ENCODE measurements around the gene DCAKD.

Gene DCAKD

GRCh38 chr17:45040459-45040858, 11.0 kb downstream of the DCAKD start:
- H3K27ac ChIP-seq = no peak overlapping the region
- peaks cover 56% of the 10 kb centered on the region for H3K79me2 ChIP-seq
- no peak overlapping the region for H3K4me2 ChIP-seq (ENCODE audit: low read length)
- H3K36me3 ChIP-seq (ENCODE audit: control insufficient read depth, insufficient read depth, low read length) = no peaks in the 10 kb centered on the region
- H3K27me3 ChIP-seq (ENCODE audit: control insufficient read depth, insufficient read depth, low read length) = no peaks in the 10 kb centered on the region
- no peak for TF ChIP-seq CTCF (IDR thresholded peaks at IDR 0.05)
- H2AFZ ChIP-seq = no peak overlapping the region
- no peak overlapping the region for H3K4me3 ChIP-seq (ENCODE audit: low read depth, low read length)
- H3K9ac ChIP-seq = no peak overlapping the region
- H3K9me3 ChIP-seq (ENCODE audit: control insufficient read depth, low read length) = no peaks in the 10 kb centered on the region
- peaks cover 17% of the 10 kb centered on the region for H3K4me1 ChIP-seq

- Histone ChIP-seq H3K4me1 (peaks cover 13% of the 10 kb centered on the region), H3K27ac (no peak overlapping the region), H3K9ac (no peak overlapping the region)
Observed at GRCh38 chr17:45038728-45039634, 12.5 kb downstream of the DCAKD start.

GRCh38 chr17:45036691-45037090, 14.7 kb downstream of the DCAKD start:
- Histone ChIP-seq H3K4me3 (ENCODE audit: low read depth, low read length) (no peak overlapping the region), H3K4me2 (ENCODE audit: low read length) (no peak overlapping the region), H2AFZ (no peak overlapping the region), H3K9ac (no peak overlapping the region), H3K9me3 (ENCODE audit: control insufficient read depth, low read length) (no peaks in the 10 kb centered on the region), H3K79me2 (peaks cover 26% of the 10 kb centered on the region), H3K36me3 (ENCODE audit: control insufficient read depth, insufficient read depth, low read length) (no peaks in the 10 kb centered on the region), H3K27me3 (ENCODE audit: control insufficient read depth, insufficient read depth, low read length) (no peaks in the 10 kb centered on the region), H3K4me1 (no peaks in the 10 kb centered on the region), H3K27ac (no peak overlapping the region)
- no peak for TF ChIP-seq CTCF (IDR thresholded peaks at IDR 0.05)

More at GRCh38 chr17:45038728-45039634, 12.5 kb downstream of the DCAKD start:
- no peak overlapping the region for H3K4me3 ChIP-seq (ENCODE audit: low read depth, low read length)
- H3K36me3 ChIP-seq (ENCODE audit: control insufficient read depth, insufficient read depth, low read length) = no peaks in the 10 kb centered on the region
- no peaks in the 10 kb centered on the region for H3K9me3 ChIP-seq (ENCODE audit: control insufficient read depth, low read length)
- no peak for TF ChIP-seq CTCF (IDR thresholded peaks at IDR 0.05)
- no peak overlapping the region for H3K4me2 ChIP-seq (ENCODE audit: low read length)
- H2AFZ ChIP-seq = no peak overlapping the region
- H3K27me3 ChIP-seq (ENCODE audit: control insufficient read depth, insufficient read depth, low read length) = no peaks in the 10 kb centered on the region
- peaks cover 44% of the 10 kb centered on the region for H3K79me2 ChIP-seq

GRCh38 chr17:45035848-45036247, 15.6 kb downstream of the DCAKD start:
- H3K4me2 ChIP-seq (ENCODE audit: low read length) = no peak overlapping the region

More at GRCh38 chr17:45035848-45036247, 15.6 kb downstream of the DCAKD start:
- H3K4me1 ChIP-seq = no peaks in the 10 kb centered on the region
- no peaks in the 10 kb centered on the region for H3K9me3 ChIP-seq (ENCODE audit: control insufficient read depth, low read length)
- no peak for TF ChIP-seq CTCF (IDR thresholded peaks at IDR 0.05)
- H3K9ac ChIP-seq = no peak overlapping the region
- peaks cover 19% of the 10 kb centered on the region for H3K79me2 ChIP-seq
- no peaks in the 10 kb centered on the region for H3K27me3 ChIP-seq (ENCODE audit: control insufficient read depth, insufficient read depth, low read length)
- H2AFZ ChIP-seq = no peak overlapping the region
- no peak overlapping the region for H3K4me3 ChIP-seq (ENCODE audit: low read depth, low read length)
- H3K36me3 ChIP-seq (ENCODE audit: control insufficient read depth, insufficient read depth, low read length) = no peaks in the 10 kb centered on the region
- H3K27ac ChIP-seq = no peak overlapping the region
